HL-60 (cell line): ENCODE data around the gene SH3RF3.

Experiments used
- DNase-seq, 2 experiments: peaks; one replicate each; pipeline ENCODE4 v3.0.0-alpha.2; 2010 to 2020; ENCODE audit warnings: low read depth in 1 of 2, low spot score in 1 of 2
- H3K27ac ChIP-seq: fragments of 250-450 bp; sonication (Bioruptor Pico); replicated peaks from 2 replicates; pipeline ENCODE4 v1.5.1; 2020; ENCODE audit warnings: mild to moderate bottlenecking, moderate library complexity
- H3K27me3 ChIP-seq: fragments of 250-450 bp; sonication (Bioruptor Pico); 2 replicates; pipeline ENCODE4 v1.5.1; 2021; ENCODE audit warnings: mild to moderate bottlenecking, moderate library complexity; ENCODE audit not compliant: insufficient read depth, poor library complexity, severe bottlenecking
- H3K4me3 ChIP-seq: replicated peaks from 2 replicates; pipeline ENCODE4 v1.5.1; 2011; ENCODE audit warnings: mild to moderate bottlenecking, control low read depth, low read length; ENCODE audit not compliant: insufficient read depth
- CTCF ChIP-seq: IDR thresholded peaks from one replicate; pipeline ENCODE4 v1.5.1; 2011; ENCODE audit warnings: low read length, control low read depth, inconsistent platforms; ENCODE audit not compliant: insufficient read depth
- GABPA ChIP-seq: IDR thresholded peaks from 2 replicates; pipeline ENCODE4 v1.6.1; 2012; ENCODE audit warnings: low read depth
- POLR2AphosphoS5 ChIP-seq: IDR thresholded peaks from 2 replicates; pipeline ENCODE4 v1.6.1; 2012; ENCODE audit warnings: low read depth
- SPI1 ChIP-seq: IDR thresholded peaks from 2 replicates; pipeline ENCODE4 v1.6.1; 2012; ENCODE audit warnings: low read depth, mild to moderate bottlenecking, borderline replicate concordance
- TF ChIP-seq, protein P1 (sequence below): IDR thresholded peaks from 2 replicates; pipeline ENCODE4 v1.6.1; 2012; ENCODE audit warnings: low read depth; ENCODE audit not compliant: insufficient replicate concordance

SH3RF3 gene

DNA sequence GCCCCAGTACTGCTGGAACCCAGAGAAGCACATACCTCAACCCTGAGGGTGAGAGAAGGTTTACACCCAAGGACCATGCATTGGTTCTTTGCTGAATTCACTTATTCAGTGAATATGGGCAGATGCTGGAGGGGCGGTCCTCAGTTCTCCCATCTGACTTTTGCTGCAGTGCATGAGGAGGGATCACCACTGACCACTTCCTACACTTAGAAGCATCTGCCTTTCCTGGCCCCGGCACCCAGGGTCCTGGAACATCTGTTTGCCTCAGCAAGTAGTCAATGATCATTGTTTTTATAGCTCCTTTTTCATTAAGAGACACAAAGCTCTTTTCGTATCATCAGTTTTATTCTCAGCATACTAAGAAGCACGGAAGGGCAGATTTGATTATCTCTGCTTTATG, 211.4 kb downstream of the SH3RF3 start:
- no peak overlapping the region for H3K4me3 ChIP-seq
- DNase-seq = no peak
- no peak overlapping the region for H3K27ac ChIP-seq
- H3K27me3 ChIP-seq = no peaks in the 10 kb centered on the region
- no peak for TF ChIP-seq SPI1

DNA sequence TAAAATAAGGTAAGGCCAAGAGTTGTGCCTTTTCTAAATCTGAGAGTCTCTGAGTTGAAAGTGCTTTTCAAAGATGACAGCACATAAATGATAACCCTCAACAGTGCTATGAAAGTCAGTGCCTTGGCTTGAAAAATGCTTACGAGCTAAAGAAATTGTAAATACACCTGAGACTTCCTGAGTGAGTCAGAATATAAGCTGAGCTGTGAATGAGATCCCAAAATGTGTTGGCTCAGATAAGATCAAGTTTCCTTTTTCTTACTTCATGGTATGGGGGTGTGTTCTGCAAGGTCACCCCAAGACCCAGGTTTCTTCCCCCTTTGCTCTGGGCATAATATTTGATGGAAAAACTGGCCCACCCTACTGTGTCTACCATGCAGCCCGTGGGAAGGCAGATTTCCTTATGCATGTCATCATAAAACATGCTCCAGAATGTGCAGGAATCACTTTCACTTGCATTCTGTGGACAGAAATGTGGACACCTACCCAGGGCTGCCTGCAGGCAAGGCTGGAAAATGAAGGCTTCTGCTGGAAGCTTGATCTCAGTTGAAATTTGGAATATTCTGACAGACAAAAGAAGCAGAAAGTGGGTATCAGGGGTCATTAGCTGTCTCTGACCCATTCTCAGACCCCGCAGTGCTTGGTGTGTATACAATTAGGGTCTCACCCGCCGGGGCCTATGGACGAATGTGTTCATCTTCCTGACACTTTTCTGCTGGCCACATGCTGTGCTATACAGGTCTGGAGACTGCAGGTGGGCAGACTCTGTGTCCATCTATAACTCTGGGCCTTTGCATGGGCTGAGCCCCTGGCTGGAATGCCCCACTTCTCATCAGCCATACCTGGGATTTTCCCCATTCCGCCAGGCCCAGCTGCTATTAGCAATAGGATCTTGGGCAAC, 212.6 kb downstream of the SH3RF3 start:
- DNase-seq = no peak
- Histone ChIP-seq H3K27ac (no peak overlapping the region), H3K27me3 (no peaks in the 10 kb centered on the region), H3K4me3 (no peak overlapping the region)
- TF ChIP-seq POLR2AphosphoS5 (no peak), SPI1 (no peak), CTCF (no peak), GABPA (no peak)
- TF ChIP-seq, protein P1, sequence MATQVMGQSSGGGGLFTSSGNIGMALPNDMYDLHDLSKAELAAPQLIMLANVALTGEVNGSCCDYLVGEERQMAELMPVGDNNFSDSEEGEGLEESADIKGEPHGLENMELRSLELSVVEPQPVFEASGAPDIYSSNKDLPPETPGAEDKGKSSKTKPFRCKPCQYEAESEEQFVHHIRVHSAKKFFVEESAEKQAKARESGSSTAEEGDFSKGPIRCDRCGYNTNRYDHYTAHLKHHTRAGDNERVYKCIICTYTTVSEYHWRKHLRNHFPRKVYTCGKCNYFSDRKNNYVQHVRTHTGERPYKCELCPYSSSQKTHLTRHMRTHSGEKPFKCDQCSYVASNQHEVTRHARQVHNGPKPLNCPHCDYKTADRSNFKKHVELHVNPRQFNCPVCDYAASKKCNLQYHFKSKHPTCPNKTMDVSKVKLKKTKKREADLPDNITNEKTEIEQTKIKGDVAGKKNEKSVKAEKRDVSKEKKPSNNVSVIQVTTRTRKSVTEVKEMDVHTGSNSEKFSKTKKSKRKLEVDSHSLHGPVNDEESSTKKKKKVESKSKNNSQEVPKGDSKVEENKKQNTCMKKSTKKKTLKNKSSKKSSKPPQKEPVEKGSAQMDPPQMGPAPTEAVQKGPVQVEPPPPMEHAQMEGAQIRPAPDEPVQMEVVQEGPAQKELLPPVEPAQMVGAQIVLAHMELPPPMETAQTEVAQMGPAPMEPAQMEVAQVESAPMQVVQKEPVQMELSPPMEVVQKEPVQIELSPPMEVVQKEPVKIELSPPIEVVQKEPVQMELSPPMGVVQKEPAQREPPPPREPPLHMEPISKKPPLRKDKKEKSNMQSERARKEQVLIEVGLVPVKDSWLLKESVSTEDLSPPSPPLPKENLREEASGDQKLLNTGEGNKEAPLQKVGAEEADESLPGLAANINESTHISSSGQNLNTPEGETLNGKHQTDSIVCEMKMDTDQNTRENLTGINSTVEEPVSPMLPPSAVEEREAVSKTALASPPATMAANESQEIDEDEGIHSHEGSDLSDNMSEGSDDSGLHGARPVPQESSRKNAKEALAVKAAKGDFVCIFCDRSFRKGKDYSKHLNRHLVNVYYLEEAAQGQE = no peak

GRCh38 chr2:109342256-109342850, 213.3 kb downstream of the SH3RF3 start:
- TF ChIP-seq SPI1 (no peak), POLR2AphosphoS5 (no peak), CTCF (no peak), GABPA (no peak)
- TF ChIP-seq, protein P1 = no peak
- H3K27me3 ChIP-seq = no peaks in the 10 kb centered on the region
- H3K27ac ChIP-seq = no peak overlapping the region
- DNase-seq = no peak
- no peak overlapping the region for H3K4me3 ChIP-seq

DNA sequence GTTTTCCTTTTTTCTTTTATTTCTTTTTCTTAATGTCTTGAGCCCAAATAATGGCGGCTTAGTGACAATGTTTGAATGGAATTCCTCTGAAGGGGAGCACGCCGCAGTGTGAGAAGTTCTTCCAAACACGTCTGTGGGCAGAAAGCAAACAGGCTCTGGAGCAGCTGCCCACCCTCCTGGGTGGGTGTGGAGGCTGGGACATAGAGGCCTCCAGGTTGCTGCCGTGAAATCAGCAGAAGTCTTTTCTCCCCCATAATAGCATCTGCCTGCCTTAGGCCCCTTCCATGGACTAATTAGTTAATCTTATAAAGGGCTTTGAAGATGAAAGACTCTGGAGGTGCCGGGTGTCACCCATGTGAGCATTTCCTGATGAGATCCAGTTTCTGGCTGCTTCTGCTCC, 213.9 kb downstream of the SH3RF3 start:
- Histone ChIP-seq H3K27me3 (no peaks in the 10 kb centered on the region), H3K4me3 (no peak overlapping the region), H3K27ac (no peak overlapping the region)
- no peak for DNase-seq
- no peak for TF ChIP-seq CTCF
- no peak for TF ChIP-seq GABPA
- TF ChIP-seq, protein P1 = no peak
- no peak for TF ChIP-seq POLR2AphosphoS5
- TF ChIP-seq SPI1 = no peak
